Measurements from ENCODE around the gene CHST4.

CHST4 gene

DNA sequence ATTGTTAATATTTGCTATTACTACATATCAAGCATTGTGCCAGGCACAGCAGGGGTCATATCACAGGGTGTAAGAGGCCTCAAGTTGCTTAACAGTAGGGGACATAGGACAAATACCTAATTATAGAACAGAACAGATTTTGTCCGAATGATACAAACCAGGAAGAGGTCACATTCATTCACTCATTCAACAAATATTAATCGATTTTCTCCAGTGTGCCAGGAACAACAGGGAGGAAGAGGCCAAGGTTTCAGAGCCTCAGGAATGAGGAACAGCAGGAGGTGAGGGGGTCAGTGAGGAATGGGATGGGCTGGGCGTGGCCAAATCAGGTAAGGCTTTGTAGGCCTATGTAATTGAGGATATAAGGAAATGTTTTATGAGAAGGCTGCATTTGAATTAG, 11.2 kb upstream of the CHST4 start:
- DNase-seq (ENCODE audit: low read depth) = no peak
- TF ChIP-seq, protein P1, sequence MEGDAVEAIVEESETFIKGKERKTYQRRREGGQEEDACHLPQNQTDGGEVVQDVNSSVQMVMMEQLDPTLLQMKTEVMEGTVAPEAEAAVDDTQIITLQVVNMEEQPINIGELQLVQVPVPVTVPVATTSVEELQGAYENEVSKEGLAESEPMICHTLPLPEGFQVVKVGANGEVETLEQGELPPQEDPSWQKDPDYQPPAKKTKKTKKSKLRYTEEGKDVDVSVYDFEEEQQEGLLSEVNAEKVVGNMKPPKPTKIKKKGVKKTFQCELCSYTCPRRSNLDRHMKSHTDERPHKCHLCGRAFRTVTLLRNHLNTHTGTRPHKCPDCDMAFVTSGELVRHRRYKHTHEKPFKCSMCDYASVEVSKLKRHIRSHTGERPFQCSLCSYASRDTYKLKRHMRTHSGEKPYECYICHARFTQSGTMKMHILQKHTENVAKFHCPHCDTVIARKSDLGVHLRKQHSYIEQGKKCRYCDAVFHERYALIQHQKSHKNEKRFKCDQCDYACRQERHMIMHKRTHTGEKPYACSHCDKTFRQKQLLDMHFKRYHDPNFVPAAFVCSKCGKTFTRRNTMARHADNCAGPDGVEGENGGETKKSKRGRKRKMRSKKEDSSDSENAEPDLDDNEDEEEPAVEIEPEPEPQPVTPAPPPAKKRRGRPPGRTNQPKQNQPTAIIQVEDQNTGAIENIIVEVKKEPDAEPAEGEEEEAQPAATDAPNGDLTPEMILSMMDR (IDR thresholded peaks at IDR 0.05; ENCODE audit: insufficient read depth, low read depth, low read length, missing control alignments) = no peak
- H3K4me3 ChIP-seq (ENCODE audit: low read length) = no peak overlapping the region

DNA sequence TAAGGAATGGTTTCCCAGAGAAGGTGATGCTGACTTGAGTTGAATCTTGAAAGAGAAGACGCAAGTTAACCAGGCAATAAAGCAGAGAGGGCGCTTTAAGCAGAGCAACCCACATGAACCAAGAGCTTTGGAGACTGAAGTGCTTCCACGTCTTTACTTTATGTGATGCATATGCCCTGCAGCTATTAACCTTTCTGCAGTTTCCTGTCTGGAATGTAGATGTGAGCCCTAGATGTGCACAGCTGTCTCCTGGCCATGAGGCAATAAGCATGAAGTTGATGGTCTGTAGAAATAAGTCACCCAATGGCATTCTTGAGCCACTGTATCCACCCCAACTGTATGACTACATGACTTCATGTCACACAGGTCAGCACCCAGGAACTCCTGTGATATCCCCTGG, 5.7 kb upstream of the CHST4 start:
- peak; percentile 75 for DNase-seq (ENCODE audit: low read depth)
- TF ChIP-seq, protein P1 (IDR thresholded peaks at IDR 0.05; ENCODE audit: insufficient read depth, low read depth, low read length, missing control alignments) = no peak
- H3K4me3 ChIP-seq (ENCODE audit: low read length) = no peak overlapping the region

GRCh38 chr16:71524566-71525553, 1.4 kb upstream of the CHST4 start:
- peak; percentile 51 for DNase-seq (ENCODE audit: low read depth)
- TF ChIP-seq, protein P1 (IDR thresholded peaks at IDR 0.05; ENCODE audit: insufficient read depth, low read depth, low read length, missing control alignments) = no peak
- H3K4me3 ChIP-seq (ENCODE audit: low read length) = no peak overlapping the region

- TF ChIP-seq, protein P1 (IDR thresholded peaks at IDR 0.05; ENCODE audit: insufficient read depth, low read depth, low read length, missing control alignments) = no peak
- DNase-seq (ENCODE audit: low read depth) = no peak
Observed at GRCh38 chr16:71528257-71528656, 2.0 kb downstream of the CHST4 start.

GRCh38 chr16:71528863-71529262, 2.6 kb downstream of the CHST4 start:
- no peak for DNase-seq (ENCODE audit: low read depth)
- no peak overlapping the region for H3K4me3 ChIP-seq (ENCODE audit: low read length)
- TF ChIP-seq, protein P1 (IDR thresholded peaks at IDR 0.05; ENCODE audit: insufficient read depth, low read depth, low read length, missing control alignments) = no peak

More at GRCh38 chr16:71528257-71528656, 2.0 kb downstream of the CHST4 start:
- H3K4me3 ChIP-seq (ENCODE audit: low read length) = no peak overlapping the region

DNA sequence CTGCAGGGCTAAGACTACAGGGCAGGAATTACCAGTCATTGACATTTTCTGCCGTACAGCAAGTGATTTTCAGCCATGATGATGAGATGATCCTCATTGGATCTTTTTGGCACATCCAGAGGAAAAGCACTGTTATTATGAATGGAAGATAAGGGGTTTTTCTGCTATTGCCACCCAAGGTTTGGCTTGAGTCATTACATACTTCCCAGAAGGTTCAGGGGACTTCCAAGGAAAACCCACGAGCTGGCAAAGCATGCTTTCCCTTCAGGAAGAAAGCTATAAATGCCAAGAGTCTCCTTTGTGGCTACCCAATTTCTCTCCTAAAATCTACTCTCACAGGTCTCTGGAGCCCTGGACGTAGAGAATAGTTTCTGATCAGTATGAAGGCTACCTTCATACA, 6.1 kb downstream of the CHST4 start:
- no peak overlapping the region for H3K4me3 ChIP-seq (ENCODE audit: low read length)
- TF ChIP-seq, protein P1 (IDR thresholded peaks at IDR 0.05; ENCODE audit: insufficient read depth, low read depth, low read length, missing control alignments) = no peak

More for the DNA sequence above, 6.1 kb downstream of the CHST4 start:
- no peak for DNase-seq (ENCODE audit: low read depth)
